HG03196 (cell line): ENCODE data around the gene TOGARAM1.

Experiments used
- ATAC-seq: cut with Tn5 transposase; IDR thresholded peaks from one replicate; pipeline ENCODE4 v1.9.1; 2021; ENCODE audit not compliant: unreplicated experiment

TOGARAM1 gene

DNA sequence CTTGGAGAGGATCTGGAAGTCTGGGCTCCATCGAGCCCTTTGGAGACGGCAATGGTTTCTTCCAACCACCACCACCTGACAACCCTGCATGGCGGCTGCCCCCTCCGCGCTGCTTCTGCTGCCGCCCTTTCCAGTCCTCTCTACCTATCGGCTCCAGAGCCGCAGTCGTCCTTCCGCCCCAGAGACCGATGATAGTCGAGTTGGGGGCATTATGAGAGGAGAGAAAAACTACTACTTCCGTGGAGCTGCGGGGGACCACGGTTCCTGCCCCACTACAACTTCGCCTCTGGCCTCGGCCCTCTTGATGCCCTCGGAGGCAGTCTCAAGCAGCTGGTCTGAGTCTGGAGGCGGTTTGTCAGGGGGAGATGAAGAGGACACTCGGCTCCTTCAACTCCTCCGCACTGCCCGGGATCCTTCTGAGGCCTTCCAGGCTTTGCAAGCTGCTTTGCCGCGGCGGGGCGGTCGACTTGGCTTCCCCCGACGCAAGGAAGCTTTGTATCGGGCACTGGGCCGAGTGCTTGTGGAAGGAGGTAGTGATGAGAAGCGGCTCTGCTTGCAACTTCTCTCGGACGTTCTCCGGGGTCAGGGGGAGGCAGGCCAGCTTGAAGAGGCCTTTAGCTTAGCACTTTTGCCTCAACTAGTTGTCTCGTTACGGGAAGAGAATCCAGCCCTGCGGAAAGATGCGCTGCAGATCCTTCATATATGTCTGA, 499 bp downstream of the TOGARAM1 start:
- ATAC-seq: peak; percentile 23

- no peak for ATAC-seq
Measured at GRCh38 chr14:44963044-44963528, 1.1 kb downstream of the TOGARAM1 start.

DNA sequence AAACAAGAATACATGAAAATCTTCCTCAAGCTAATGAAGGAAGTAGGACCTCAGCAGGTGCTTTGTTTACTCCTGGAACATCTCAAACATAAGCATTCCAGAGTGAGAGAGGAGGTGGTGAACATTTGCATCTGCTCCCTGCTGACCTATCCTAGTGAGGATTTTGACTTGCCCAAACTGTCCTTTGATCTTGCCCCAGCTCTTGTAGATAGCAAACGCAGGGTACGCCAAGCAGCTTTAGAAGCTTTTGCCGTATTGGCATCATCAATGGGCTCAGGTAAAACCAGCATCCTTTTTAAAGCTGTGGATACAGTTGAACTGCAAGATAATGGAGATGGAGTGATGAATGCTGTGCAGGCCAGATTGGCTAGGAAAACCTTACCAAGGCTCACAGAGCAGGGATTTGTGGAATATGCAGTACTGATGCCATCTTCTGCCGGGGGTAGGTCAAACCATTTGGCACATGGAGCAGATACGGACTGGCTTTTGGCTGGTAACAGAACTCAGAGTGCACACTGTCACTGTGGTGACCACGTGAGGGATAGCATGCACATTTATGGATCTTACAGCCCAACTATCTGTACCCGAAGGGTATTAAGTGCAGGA, 1.9 kb downstream of the TOGARAM1 start:
- no peak for ATAC-seq

- ATAC-seq: no peak
Measured at GRCh38 chr14:44966601-44967336, 4.8 kb downstream of the TOGARAM1 start.

GRCh38 chr14:44968714-44969113, 6.7 kb downstream of the TOGARAM1 start:
- no peak for ATAC-seq

DNA sequence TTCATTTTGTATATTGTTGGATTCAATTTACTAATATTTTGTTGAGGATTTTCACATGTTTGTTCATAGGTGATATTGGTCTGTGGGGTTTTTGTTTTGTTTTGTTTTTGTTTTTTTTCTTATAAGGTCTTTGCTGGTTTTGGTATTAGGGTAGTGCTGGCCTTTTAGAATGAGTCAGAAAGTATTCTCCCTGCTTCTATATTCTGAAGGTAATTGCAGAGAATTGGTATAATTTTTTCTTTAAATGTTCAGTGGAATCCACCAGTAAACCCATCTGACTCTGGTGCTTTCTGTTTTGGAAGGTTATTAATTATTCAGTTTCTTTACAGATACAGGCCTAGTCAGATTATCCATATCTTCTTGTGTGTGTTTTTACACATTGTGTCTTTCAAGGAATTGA, 8.9 kb downstream of the TOGARAM1 start:
- no peak for ATAC-seq

GRCh38 chr14:44971459-44971858, 9.5 kb downstream of the TOGARAM1 start:
- ATAC-seq: no peak

- no peak for ATAC-seq
Measured at GRCh38 chr14:44979273-44979672, 17.3 kb downstream of the TOGARAM1 start.

- no peak for ATAC-seq
Measured at GRCh38 chr14:44979740-44980356, 17.9 kb downstream of the TOGARAM1 start.

DNA sequence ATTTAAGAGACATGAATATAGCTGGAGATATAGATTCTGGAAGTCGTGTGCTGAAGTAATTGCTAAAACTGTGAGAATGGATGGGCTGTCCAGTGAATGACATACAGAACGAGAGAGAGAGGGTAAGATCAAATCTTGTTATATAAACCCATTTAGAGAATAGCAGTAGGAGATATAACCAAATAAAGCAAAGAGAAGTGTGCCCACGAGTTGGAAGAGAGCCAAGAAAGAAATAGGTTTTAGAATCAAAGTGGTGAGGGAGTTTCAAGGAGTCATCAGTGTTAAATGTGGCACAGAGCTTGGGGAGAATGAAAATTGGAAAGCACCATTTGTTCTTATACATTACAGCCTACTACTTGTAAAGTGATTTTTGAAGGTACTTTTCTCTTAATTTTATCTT, 19.2 kb downstream of the TOGARAM1 start:
- ATAC-seq: no peak

GRCh38 chr14:44982594-44982993, 20.6 kb downstream of the TOGARAM1 start:
- ATAC-seq: no peak

GRCh38 chr14:44988694-44989093, 26.7 kb downstream of the TOGARAM1 start:
- ATAC-seq: no peak

DNA sequence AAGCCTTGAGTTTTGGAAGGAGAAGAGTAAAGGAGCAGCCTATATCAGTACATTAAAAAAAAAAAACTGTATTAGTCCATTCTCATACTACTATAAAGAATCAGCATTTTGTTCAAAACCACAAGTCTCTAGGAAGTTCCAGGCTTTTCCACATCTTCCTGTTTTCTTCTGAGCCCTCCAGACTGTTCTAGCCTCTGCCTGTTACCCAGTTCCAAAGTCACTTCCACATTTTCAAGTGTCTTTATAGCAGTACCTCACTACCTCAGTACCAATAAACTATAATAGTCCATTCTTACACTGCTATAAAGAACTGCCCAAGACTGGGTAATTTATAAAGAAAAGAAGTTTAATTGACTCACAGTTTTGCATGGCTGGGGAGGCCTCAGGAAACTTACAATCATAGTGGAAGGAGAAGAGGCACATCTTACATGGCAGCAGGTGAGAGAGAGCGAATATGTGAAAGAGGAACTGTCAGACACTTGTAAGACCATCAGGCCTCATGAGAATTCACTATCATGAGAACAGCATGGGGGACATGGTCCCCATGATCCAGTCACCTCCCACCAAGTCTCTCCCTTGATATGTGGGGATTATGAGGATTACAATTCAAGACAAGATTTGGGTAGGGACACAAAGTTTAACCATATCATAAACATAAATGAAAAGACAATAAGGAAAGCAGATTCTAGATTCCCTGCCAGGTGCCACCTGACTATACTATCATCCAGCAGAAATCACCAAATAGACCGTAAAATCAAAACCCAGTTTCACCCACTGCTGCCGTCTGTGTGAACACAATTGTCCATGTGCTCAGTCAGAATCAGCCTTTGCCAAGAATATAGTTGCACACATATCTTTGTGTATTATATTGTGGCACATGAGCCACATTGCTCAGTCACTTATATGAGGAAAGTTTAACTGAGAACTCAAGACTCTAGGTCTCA, 27.8 kb downstream of the TOGARAM1 start:
- ATAC-seq: no peak

DNA sequence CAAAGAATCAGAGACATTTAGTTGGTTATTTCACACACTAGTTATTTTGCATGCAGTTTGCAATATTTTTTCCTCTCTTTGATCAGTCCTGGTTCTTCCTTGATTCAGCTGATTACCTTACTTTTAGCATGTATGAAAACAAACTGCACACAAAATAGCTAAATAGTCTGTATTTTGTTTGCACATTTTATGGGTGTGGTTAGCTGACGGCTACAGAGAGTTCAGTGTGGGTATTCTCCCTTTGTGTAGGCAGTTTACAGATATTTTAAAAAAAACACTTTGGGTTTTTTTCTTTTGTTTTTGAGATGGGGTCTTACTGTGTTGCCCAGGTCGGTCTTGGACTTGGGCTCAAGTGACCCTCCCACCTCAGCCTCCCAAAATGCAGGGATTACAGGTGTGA, 28.5 kb downstream of the TOGARAM1 start:
- no peak for ATAC-seq

DNA sequence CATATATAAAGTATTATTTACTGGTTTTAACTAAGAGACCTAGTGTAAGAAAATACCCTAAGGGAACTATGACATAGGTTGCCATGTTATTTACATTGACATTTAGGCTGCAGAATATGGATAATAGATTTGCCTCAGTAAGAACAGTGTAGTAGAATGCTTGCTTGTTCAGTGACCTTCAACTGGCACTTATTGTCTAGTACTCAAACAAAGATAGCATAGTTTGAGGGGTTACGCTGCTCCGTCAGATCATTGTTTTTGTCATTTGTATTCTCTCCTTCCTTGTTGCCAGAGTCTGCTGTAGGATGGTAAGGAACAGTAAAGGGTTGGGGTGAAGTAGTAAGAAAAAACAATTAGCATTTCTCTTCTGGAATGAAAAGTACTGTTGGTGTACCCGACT, 33.2 kb downstream of the TOGARAM1 start:
- no peak for ATAC-seq

DNA sequence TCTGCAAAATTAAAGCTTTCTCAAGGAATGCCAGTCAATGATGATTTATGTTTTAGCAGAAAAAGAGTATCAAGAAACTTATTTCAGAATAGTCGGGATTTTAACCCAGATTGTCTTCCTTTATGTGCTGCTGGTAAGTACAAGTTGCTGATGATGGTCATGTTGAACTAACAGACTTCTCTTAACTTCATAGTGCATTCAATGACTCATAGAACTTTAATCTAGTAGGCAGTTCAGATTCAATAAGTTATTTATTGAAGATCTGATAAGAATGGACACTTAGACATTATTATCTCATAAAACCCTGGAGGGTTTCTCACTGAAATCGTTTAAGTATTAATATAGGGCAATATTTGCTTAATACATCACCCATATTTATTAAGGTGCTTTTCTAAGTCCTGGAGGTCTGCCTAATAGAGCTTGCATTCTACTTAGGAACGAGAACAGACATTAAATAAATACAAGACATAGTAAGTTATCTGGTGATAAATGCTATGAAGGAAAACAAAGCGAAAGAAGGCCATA, 33.8 kb downstream of the TOGARAM1 start:
- no peak for ATAC-seq

- no peak for ATAC-seq
Measured at GRCh38 chr14:45003924-45004323, 41.9 kb downstream of the TOGARAM1 start.

- ATAC-seq: no peak
Measured at GRCh38 chr14:45015133-45015532, 53.1 kb downstream of the TOGARAM1 start.

DNA sequence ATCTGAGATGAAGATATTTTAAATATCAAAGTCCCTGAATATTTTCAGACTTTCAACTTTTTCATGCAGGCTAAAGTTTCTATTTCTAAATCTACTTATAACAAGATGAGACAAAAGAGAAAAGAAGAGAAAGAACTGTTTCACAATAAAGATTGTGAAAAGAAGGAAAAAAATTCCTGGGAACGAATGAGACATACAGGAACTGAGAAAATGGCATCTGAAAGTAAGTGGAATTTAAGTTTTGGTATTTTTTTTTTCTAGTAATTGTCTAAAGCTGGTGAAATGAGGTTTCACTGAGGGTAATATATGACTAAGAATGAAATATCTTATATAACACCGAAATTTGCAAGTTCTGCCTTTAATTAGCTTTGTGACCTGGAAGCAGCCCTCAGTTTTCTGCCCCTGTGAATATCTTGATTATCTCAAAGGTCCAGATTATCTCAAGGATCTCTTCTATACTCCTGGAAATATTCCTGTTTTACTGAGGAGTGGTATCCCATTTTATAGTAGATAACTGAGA, 66.2 kb downstream of the TOGARAM1 start:
- no peak for ATAC-seq

GRCh38 chr14:45034730-45035129, 72.7 kb downstream of the TOGARAM1 start:
- ATAC-seq: no peak
